ENCODE data around the gene SIX5.
A peak's percentile ranks its signal among the peaks of the same experiment; 100 is the strongest.

Gene SIX5

DNA sequence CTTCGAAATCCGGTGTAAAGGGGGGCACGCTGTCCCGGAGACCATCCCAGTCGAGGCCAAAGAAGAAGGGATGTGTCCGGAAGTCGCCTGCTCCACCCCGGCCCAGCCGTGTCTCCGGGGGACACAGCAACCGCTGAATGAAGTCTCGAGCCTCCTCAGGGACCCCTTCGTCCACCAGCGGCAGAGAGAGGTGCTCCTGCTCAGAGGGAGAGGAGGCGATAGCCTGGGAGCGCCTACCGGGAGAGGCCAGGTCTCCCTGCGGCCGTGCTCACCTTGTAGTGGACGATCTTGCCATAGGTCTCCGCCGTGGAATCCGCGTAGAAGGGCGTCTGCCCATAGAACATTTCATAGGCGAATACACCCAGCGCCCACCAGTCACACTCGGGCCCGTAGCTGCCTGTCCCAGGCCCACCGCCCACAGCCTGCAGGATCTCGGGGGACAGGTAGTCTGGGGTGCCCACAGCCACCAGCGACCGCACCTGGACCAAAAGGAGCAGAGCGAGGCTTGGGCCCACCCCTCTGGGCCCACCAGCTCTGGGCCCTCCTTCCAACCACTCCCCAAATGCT, 8.4 kb upstream of the SIX5 start:
- no peak overlapping the region for H3K4me2 ChIP-seq (ENCODE audit: low read length)
- H3K36me3 ChIP-seq (ENCODE audit: control insufficient read depth, low read length), result peaks cover 21% of the 10 kb centered on the region; the same call in 1 of the 2 replicates
- TF ChIP-seq, protein P1, sequence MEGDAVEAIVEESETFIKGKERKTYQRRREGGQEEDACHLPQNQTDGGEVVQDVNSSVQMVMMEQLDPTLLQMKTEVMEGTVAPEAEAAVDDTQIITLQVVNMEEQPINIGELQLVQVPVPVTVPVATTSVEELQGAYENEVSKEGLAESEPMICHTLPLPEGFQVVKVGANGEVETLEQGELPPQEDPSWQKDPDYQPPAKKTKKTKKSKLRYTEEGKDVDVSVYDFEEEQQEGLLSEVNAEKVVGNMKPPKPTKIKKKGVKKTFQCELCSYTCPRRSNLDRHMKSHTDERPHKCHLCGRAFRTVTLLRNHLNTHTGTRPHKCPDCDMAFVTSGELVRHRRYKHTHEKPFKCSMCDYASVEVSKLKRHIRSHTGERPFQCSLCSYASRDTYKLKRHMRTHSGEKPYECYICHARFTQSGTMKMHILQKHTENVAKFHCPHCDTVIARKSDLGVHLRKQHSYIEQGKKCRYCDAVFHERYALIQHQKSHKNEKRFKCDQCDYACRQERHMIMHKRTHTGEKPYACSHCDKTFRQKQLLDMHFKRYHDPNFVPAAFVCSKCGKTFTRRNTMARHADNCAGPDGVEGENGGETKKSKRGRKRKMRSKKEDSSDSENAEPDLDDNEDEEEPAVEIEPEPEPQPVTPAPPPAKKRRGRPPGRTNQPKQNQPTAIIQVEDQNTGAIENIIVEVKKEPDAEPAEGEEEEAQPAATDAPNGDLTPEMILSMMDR (IDR thresholded peaks at IDR 0.05; ENCODE audit: low read depth, low read length, poor library complexity, severe bottlenecking), result no peak
- no peak for TF ChIP-seq EZH2phosphoT487 (IDR thresholded peaks at IDR 0.05; ENCODE audit: borderline replicate concordance, low read length)
- H3K9me3 ChIP-seq (ENCODE audit: control insufficient read depth, insufficient read depth, low read length), result no peaks in the 10 kb centered on the region
- no peaks in the 10 kb centered on the region for H3K9me2 ChIP-seq (replicated peaks; ENCODE audit: control insufficient read depth, low read length)
- H4K20me1 ChIP-seq (ENCODE audit: control insufficient read depth, insufficient read depth, low read depth, low read length), result peaks cover 18% of the 10 kb centered on the region
- no peak overlapping the region for H3K27ac ChIP-seq (ENCODE audit: low read depth, low read length)
- peaks cover 10% of the 10 kb centered on the region for H3F3A ChIP-seq (ENCODE audit: control insufficient read depth, insufficient read depth)
- H3K4me3 ChIP-seq (ENCODE audit: low read length), result no peak overlapping the region
- peaks cover 32% of the 10 kb centered on the region for H3K4me1 ChIP-seq (ENCODE audit: control insufficient read depth, low read length)
- H3K27me3 ChIP-seq (ENCODE audit: control insufficient read depth, low read length), result no peaks in the 10 kb centered on the region
- H3K79me2 ChIP-seq (ENCODE audit: control insufficient read depth, low read length), result no peaks in the 10 kb centered on the region

DNA sequence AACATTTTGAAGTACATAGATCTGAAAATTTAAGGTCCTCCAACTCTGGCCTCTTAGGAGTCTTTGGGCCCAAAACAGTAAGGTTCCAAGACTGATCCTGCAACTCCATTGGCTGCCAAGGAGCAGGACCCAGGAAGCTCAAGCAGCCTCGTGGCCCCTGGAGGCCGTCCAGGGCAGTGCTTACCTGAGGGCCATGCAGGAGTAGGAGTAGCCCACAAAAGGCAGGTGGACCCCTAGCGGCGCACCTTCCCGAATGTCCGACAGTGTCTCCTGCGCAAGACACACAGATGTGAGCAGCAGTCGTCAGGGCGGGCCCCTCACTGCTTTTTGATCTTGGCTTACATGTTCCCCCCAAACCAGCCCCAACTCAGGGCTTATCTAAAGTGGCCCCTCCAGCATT, 5.7 kb upstream of the SIX5 start:
- Histone ChIP-seq H4K20me1 (ENCODE audit: control insufficient read depth, insufficient read depth, low read depth, low read length) (peaks cover 6% of the 10 kb centered on the region), H3K4me3 (ENCODE audit: low read length) (no peak overlapping the region), H3K36me3 (ENCODE audit: control insufficient read depth, low read length) (peaks cover 21% of the 10 kb centered on the region; the same call in 1 of the 2 replicates), H3K9me2 (replicated peaks; ENCODE audit: control insufficient read depth, low read length) (no peaks in the 10 kb centered on the region), H3K27ac (ENCODE audit: low read depth, low read length) (no peak overlapping the region), H3K9me3 (ENCODE audit: control insufficient read depth, insufficient read depth, low read length) (no peaks in the 10 kb centered on the region), H3K79me2 (ENCODE audit: control insufficient read depth, low read length) (no peaks in the 10 kb centered on the region), H3K27me3 (ENCODE audit: control insufficient read depth, low read length) (no peaks in the 10 kb centered on the region), H3F3A (ENCODE audit: control insufficient read depth, insufficient read depth) (peaks cover 5% of the 10 kb centered on the region; the same call in 1 of the 2 replicates), H3K4me1 (ENCODE audit: control insufficient read depth, low read length) (peaks cover 40% of the 10 kb centered on the region), H3K4me2 (ENCODE audit: low read length) (no peak overlapping the region)
- TF ChIP-seq, protein P1 (IDR thresholded peaks at IDR 0.05; ENCODE audit: low read depth, low read length, poor library complexity, severe bottlenecking), result no peak
- TF ChIP-seq EZH2phosphoT487 (IDR thresholded peaks at IDR 0.05; ENCODE audit: borderline replicate concordance, low read length), result no peak

DNA sequence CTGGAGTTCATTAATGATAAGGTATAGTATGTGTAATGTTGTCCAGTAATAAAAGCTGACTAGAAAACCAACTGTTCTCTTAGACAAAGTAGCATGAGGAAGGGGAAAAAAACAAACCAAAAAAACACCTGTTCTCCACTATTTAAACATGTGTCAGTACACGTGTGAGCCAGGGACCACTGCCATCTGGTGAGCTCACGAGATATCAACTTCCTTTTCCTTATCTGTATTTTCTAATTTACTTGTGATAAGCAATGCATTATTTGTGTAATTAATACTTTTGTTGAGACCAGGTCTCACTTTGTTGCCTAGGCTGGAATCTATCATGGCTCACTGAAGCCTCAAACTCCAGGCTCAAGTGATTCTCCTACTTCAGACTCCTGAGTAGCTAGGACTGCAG, 4.3 kb upstream of the SIX5 start:
- H3K4me2 ChIP-seq (ENCODE audit: low read length), result peak overlapping the region; percentile 40
- H3K27ac ChIP-seq (ENCODE audit: low read depth, low read length), result peak overlapping the region; percentile 30; the same call in 1 of the 2 replicates
- H4K20me1 ChIP-seq (ENCODE audit: control insufficient read depth, insufficient read depth, low read depth, low read length), result peaks cover 3% of the 10 kb centered on the region
- no peaks in the 10 kb centered on the region for H3K9me2 ChIP-seq (replicated peaks; ENCODE audit: control insufficient read depth, low read length)
- H3K4me3 ChIP-seq (ENCODE audit: low read length), result no peak overlapping the region
- no peaks in the 10 kb centered on the region for H3K9me3 ChIP-seq (ENCODE audit: control insufficient read depth, insufficient read depth, low read length)
- no peaks in the 10 kb centered on the region for H3K79me2 ChIP-seq (ENCODE audit: control insufficient read depth, low read length)
- H3K36me3 ChIP-seq (ENCODE audit: control insufficient read depth, low read length), result peaks cover 17% of the 10 kb centered on the region; the same call in 1 of the 2 replicates
- TF ChIP-seq EZH2phosphoT487 (IDR thresholded peaks at IDR 0.05; ENCODE audit: borderline replicate concordance, low read length), result no peak
- TF ChIP-seq, protein P1 (IDR thresholded peaks at IDR 0.05; ENCODE audit: low read depth, low read length, poor library complexity, severe bottlenecking), result no peak
- peaks cover 5% of the 10 kb centered on the region; the same call in 1 of the 2 replicates for H3F3A ChIP-seq (ENCODE audit: control insufficient read depth, insufficient read depth)
- peaks cover 33% of the 10 kb centered on the region for H3K4me1 ChIP-seq (ENCODE audit: control insufficient read depth, low read length)
- no peaks in the 10 kb centered on the region; the same call in 1 of the 2 replicates for H3K27me3 ChIP-seq (ENCODE audit: control insufficient read depth, low read length)
